ENCODE data around the gene MEIKIN.

Gene MEIKIN

GRCh38 chr5:131769336-131769735 lies 176.1 kb downstream of the MEIKIN start:
- DNase-seq (ENCODE audit: low read depth): no peak

GRCh38 chr5:131767891-131768290 lies 177.6 kb downstream of the MEIKIN start:
- no peak for DNase-seq (ENCODE audit: low read depth)

GRCh38 chr5:131766689-131767088 lies 178.8 kb downstream of the MEIKIN start:
- DNase-seq (ENCODE audit: low read depth): no peak

- no peak for DNase-seq (ENCODE audit: low read depth)
Observed at GRCh38 chr5:131765261-131765660, 180.2 kb downstream of the MEIKIN start.

GRCh38 chr5:131763968-131764367 lies 181.5 kb downstream of the MEIKIN start:
- DNase-seq (ENCODE audit: low read depth): no peak

- DNase-seq (ENCODE audit: low read depth): no peak
Observed at GRCh38 chr5:131760793-131761192, 184.7 kb downstream of the MEIKIN start.

- no peak for DNase-seq (ENCODE audit: low read depth)
Observed at GRCh38 chr5:131759704-131760103, 185.8 kb downstream of the MEIKIN start.

GRCh38 chr5:131758520-131758900 lies 187.0 kb downstream of the MEIKIN start:
- DNase-seq (ENCODE audit: low read depth): no peak

GRCh38 chr5:131757830-131758519 lies 187.5 kb downstream of the MEIKIN start:
- no peak for DNase-seq (ENCODE audit: low read depth)

Data from stromal cell of bone marrow (primary cell).